Fibroblast of lung (primary cell): ENCODE data around the gene DAZ3. TPM values are rescaled to one million over a fixed set of nuclear protein-coding genes. Genes with fewer than 3 reads are reported as not detected.

Experiments used
- polyA plus RNA-seq, 2 donors: library from polyadenylated mRNA; depleted of rRNA in 1 of 2; stranded (reverse) in 1 of 2; unstranded in 1 of 2; fragments of >200 nt; gene quantifications; 2 replicates each; pipeline ENCODE4 v1.2.1, GENCODE V29; 2011 to 2012; ENCODE audit warnings: missing spikeins in 1 of 2
- total RNA-seq: library from RNA; depleted of rRNA; stranded (reverse); fragments of >200 nt; gene quantifications from 2 replicates; pipeline ENCODE4 v1.2.1, GENCODE V29; 2014

Gene DAZ3
- total and polyA plus RNA-seq, 2 donors (not counting 1 experiment from before 2014, with no cell fraction given) = not detected

Other genes with a start within 250 kb of the DAZ3 start
- not detected in 2 replicates for gene BPY2B, start 195.4 kb downstream of the DAZ3 start, total RNA-seq
- not detected in 2 replicates for gene BPY2B, start 195.4 kb downstream of the DAZ3 start, polyA plus RNA-seq
- not detected in 2 replicates for gene DAZ4, start 20.5 kb upstream of the DAZ3 start, total RNA-seq
- gene DAZ4, start 20.5 kb upstream of the DAZ3 start, polyA plus RNA-seq = not detected in 2 replicates
- not detected in 2 replicates for gene BPY2C, start 238.7 kb upstream of the DAZ3 start, total RNA-seq
- not detected in 2 replicates for gene BPY2C, start 238.7 kb upstream of the DAZ3 start, polyA plus RNA-seq